ENCODE measurements around the gene GSTA4.
"Not testable (repeated sequence)": the region's sequence is repeated elsewhere in the genome, so short reads cannot be mapped to it uniquely, and the experiment has no call there.

The GSTA4 gene

GRCh38 chr6:52969359-52969758, 25.7 kb downstream of the GSTA4 start:
- DNase-seq = no peak

- DNase-seq = no peak
These were observed 29.0 kb downstream of the GSTA4 start for GRCh38 chr6:52966101-52966500.

- DNase-seq = no peak
These were observed 29.7 kb downstream of the GSTA4 start for GRCh38 chr6:52965380-52965779.

GRCh38 chr6:52964318-52964717, 30.8 kb downstream of the GSTA4 start:
- no peak for DNase-seq

- DNase-seq = no peak
These were observed 32.4 kb downstream of the GSTA4 start for GRCh38 chr6:52962701-52963100.

- DNase-seq = not testable (repeated sequence)
These were observed 34.1 kb downstream of the GSTA4 start for GRCh38 chr6:52961022-52961421.

- not testable (repeated sequence) for DNase-seq
These were observed 34.9 kb downstream of the GSTA4 start for GRCh38 chr6:52960211-52960610.

- DNase-seq = no peak
These were observed 36.4 kb downstream of the GSTA4 start for GRCh38 chr6:52958546-52959255.

- no peak for DNase-seq
These were observed 39.2 kb downstream of the GSTA4 start for GRCh38 chr6:52955871-52956270.

GRCh38 chr6:52953911-52954839, 40.9 kb downstream of the GSTA4 start:
- no peak for DNase-seq

GRCh38 chr6:52946306-52946705, 48.8 kb downstream of the GSTA4 start:
- no peak for DNase-seq

- not testable (repeated sequence) for DNase-seq
These were observed 52.3 kb downstream of the GSTA4 start for GRCh38 chr6:52942821-52943220.

- DNase-seq = no peak
These were observed 52.9 kb downstream of the GSTA4 start for GRCh38 chr6:52942221-52942620.

- DNase-seq = no peak
These were observed 57.2 kb downstream of the GSTA4 start for GRCh38 chr6:52937908-52938307.

- DNase-seq = no peak
These were observed 61.3 kb downstream of the GSTA4 start for GRCh38 chr6:52933778-52934177.

GRCh38 chr6:52931351-52931750, 63.7 kb downstream of the GSTA4 start:
- no peak for DNase-seq

- DNase-seq = no peak
These were observed 65.5 kb downstream of the GSTA4 start for GRCh38 chr6:52929321-52930164.
